BE2C (cell line): ENCODE data around the gene AIM2. TPM values are rescaled to one million over a fixed set of nuclear protein-coding genes. Genes with fewer than 3 reads are reported as not detected.

Experiments
- DNase-seq: peaks from one replicate; pipeline ENCODE4 v3.0.0-alpha.2; 2020
- H3K27me3 ChIP-seq: fragments of 250-450 bp; sonication (Bioruptor Pico); 2 replicates; pipeline ENCODE4 v1.5.1; 2020; ENCODE audit warnings: mild to moderate bottlenecking
- H3K36me3 ChIP-seq: fragments of 250-450 bp; sonication (Bioruptor Pico); 2 replicates; pipeline ENCODE4 v1.5.1; 2020; ENCODE audit warnings: mild to moderate bottlenecking
- H3K4me1 ChIP-seq: fragments of 250-450 bp; sonication (Bioruptor Pico); 2 replicates; pipeline ENCODE4 v1.5.1; 2020
- H3K4me3 ChIP-seq: 2 replicates; pipeline ENCODE4 v1.5.1; 2011; ENCODE audit warnings: low read depth, low read length
- H3K9me3 ChIP-seq: fragments of 250-450 bp; sonication (Bioruptor Pico); 2 replicates; pipeline ENCODE4 v1.5.1; 2020
- polyA plus RNA-seq: library from polyadenylated mRNA; unstranded; fragments of >200 nt; gene quantifications from one replicate; pipeline ENCODE4 v1.2.1, GENCODE V29; 2012; ENCODE audit warnings: low read depth, missing spikeins; ENCODE audit not compliant: insufficient read length, insufficient read depth
- TF ChIP-seq, protein P1 (sequence below): IDR thresholded peaks from 2 replicates; pipeline ENCODE4 v1.5.1; 2012; ENCODE audit warnings: mild to moderate bottlenecking, low read depth, low read length

AIM2 gene, protein sequence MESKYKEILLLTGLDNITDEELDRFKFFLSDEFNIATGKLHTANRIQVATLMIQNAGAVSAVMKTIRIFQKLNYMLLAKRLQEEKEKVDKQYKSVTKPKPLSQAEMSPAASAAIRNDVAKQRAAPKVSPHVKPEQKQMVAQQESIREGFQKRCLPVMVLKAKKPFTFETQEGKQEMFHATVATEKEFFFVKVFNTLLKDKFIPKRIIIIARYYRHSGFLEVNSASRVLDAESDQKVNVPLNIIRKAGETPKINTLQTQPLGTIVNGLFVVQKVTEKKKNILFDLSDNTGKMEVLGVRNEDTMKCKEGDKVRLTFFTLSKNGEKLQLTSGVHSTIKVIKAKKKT
- polyA plus RNA-seq = not detected

DNA sequence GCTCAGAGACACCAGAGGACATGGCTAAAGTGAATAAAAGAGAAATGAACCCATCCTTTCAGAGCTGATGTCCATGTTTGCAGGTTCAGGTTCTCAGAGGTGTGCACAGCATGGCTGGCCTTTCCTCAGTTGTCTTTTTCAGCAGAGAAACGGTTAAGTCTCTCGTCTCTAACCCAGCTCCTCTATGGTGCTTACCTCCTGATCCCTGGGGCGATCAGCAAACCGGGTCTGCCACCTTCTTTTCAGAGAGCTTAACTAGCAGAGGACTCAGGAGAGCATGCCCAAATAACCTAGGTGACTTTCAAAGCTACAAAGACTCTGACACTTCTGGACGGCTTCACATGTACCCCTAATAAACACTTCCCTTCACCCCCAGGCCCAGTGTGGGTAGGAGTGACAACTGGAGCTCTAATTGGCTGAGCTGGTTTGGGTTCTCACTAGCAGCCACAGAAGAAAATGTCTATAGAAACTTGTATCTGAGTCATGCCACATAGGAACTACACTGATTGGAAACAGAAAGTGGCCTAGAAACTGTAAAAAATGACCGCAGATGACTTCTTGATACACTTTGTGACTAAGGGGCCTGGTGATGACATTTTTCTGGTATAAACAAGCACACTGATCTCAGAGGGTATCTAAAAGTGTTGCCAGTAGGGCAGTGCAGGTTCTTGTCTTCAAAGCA, at the start of gene AIM2:
TSS of gene AIM2 (minus strand) at position 329 of the 682 bp plus-strand sequence. CDS start 3,267 bp downstream, outside the sequence.
- Histone ChIP-seq H3K4me3 (no peak within 1 kb of the TSS), H3K4me1 (no peaks in the 10 kb centered on the region), H3K27me3 (no peaks in the 10 kb centered on the region; the same call in 1 of the 2 replicates), H3K9me3 (no peaks in the 10 kb centered on the region), H3K36me3 (no peaks in the 10 kb centered on the region)
- TF ChIP-seq, protein P1, sequence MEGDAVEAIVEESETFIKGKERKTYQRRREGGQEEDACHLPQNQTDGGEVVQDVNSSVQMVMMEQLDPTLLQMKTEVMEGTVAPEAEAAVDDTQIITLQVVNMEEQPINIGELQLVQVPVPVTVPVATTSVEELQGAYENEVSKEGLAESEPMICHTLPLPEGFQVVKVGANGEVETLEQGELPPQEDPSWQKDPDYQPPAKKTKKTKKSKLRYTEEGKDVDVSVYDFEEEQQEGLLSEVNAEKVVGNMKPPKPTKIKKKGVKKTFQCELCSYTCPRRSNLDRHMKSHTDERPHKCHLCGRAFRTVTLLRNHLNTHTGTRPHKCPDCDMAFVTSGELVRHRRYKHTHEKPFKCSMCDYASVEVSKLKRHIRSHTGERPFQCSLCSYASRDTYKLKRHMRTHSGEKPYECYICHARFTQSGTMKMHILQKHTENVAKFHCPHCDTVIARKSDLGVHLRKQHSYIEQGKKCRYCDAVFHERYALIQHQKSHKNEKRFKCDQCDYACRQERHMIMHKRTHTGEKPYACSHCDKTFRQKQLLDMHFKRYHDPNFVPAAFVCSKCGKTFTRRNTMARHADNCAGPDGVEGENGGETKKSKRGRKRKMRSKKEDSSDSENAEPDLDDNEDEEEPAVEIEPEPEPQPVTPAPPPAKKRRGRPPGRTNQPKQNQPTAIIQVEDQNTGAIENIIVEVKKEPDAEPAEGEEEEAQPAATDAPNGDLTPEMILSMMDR = no peak
- DNase-seq = no peak

DNA sequence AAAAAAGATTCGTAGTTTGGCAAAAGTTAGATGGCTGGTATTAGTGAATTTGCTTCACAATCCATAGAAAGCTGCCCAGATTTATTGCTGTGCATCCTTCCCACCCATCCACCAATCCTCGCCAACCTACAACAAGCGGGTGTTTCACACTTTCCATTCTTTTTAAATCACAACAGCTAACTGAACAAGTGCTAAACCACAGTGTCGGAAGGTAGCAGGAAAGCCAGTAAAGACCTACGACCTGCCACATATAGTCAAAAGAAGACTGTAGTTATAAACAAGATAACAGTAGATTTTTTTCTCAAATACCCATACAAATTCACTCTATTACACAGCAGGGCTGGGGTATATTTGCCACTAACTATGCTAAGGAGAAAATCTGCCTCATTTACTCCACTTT, 47.0 kb upstream of the AIM2 start:
- TF ChIP-seq, protein P1 = no peak
- H3K27me3 ChIP-seq = no peaks in the 10 kb centered on the region
- H3K36me3 ChIP-seq = no peaks in the 10 kb centered on the region
- no peak for DNase-seq
- no peaks in the 10 kb centered on the region for H3K9me3 ChIP-seq
- H3K4me1 ChIP-seq = no peaks in the 10 kb centered on the region
- H3K4me3 ChIP-seq = no peak overlapping the region

DNA sequence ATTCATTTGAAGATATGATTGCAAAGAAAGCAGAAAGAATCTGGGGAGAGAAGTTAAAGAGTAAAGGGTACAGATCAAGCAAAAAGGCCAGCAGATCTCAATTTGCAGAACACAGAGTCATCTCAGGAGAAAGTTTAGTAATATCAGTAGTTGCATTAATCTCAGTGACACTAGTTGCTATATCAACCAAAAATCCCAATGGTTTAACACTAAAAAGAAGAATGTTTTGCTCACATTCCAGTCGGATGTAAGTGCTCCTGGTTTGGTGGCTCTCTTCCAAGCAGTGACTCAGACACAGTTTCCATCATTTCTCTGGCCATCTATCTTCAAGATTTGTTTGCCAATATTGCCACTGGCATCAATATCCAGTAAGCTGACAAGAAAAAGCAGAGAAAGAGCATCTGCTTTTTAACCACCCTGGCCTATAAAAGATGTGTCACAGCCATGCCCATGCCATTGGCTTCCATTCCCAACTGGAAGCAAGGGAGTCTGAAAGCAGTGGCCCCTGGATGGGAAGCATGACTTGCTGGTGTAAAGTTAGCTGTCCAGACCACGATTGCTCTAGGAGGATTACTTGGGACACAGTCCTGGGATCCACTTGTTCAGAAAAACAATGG, 45.5 kb upstream of the AIM2 start:
- TF ChIP-seq, protein P1 = no peak
- Histone ChIP-seq H3K36me3 (no peaks in the 10 kb centered on the region), H3K27me3 (no peaks in the 10 kb centered on the region), H3K4me3 (no peak overlapping the region), H3K9me3 (no peaks in the 10 kb centered on the region), H3K4me1 (no peaks in the 10 kb centered on the region)
- DNase-seq = no peak

DNA sequence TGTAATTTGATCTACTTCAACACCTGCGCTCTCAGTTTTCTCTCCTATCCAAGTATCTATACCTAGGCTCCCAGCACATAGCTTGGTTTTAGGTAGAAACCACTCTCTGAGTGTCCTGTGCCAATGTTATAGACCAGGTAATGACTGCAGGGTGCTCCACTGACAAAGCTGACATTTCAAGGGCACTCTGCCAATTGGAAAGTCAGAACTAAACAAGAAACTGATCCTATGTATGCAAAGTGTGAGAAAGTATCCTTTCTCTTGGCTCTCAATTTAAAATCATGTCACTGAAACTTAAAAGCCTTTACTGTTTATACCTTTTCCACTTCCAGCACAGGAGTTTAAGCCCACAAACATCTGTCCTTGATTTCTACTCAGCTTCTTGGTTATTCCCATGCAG, 45.0 kb upstream of the AIM2 start:
- no peak for DNase-seq
- Histone ChIP-seq H3K36me3 (no peaks in the 10 kb centered on the region), H3K4me3 (no peak overlapping the region), H3K9me3 (no peaks in the 10 kb centered on the region), H3K4me1 (no peaks in the 10 kb centered on the region), H3K27me3 (no peaks in the 10 kb centered on the region)
- TF ChIP-seq, protein P1 = no peak

DNA sequence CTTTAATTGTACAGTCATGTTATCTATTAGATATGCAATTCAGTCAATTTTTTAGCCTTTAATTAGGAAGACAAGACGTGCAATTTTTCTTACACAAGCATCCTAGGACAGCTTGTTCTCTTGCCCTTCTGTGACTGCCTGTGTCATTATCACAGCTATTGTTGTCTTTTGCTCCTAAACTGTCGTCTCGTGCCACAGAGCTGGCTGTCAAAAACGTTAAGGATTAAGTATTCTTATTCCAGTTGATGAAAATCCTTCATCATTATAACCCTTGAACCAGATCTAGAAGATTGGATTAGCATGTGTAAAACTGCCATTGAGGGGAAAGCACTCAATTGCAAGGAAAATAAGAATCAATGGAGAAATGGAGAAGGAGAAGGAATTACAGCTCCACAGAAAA, 43.8 kb upstream of the AIM2 start:
- Histone ChIP-seq H3K4me1 (no peaks in the 10 kb centered on the region), H3K27me3 (no peaks in the 10 kb centered on the region), H3K9me3 (no peaks in the 10 kb centered on the region), H3K4me3 (no peak overlapping the region), H3K36me3 (no peaks in the 10 kb centered on the region)
- DNase-seq = no peak
- TF ChIP-seq, protein P1 = no peak
